ENCODE measurements around the gene QSOX1.
A peak's percentile ranks its signal among the peaks of the same experiment; 100 is the strongest.

QSOX1 gene

DNA sequence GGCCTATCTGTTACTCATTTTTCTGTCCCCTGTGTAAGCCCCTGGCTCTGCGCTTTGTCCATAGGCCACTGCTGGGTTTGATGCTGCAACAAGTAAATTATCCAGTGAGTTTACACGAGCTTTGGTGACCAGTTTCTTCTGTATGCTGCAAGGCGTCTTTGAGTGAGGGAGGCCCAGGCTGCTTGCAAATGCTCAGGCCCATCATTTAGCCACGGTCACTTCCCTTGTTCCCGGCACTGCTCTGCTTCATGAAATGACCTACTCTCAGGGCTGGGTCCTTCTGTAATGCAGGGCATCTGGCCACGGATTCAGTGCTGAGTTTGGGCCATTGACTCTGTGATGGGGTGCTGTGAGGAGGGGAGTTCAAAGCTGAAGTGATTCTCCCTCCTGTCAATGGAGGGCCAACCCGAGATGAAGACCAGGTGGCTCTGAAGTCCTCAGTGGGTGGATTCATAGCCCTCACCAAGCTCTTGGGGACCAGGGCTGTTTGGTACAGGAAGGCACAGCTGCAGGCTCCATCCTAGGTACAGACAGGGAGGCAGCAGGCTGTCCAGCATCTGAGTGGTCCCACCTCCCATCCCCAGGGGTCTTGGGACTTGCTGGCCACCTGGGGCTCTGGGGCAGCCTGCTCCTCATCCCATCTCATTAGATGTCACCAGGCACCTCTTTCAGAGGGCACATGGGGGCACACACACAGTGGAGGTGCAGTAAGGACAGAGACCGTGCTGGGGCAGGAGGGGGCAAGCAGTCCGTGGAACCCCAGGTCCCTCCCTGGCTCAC, 97.0 kb downstream of the QSOX1 start:
- DNase-seq (ENCODE audit: low spot score), result no peak

DNA sequence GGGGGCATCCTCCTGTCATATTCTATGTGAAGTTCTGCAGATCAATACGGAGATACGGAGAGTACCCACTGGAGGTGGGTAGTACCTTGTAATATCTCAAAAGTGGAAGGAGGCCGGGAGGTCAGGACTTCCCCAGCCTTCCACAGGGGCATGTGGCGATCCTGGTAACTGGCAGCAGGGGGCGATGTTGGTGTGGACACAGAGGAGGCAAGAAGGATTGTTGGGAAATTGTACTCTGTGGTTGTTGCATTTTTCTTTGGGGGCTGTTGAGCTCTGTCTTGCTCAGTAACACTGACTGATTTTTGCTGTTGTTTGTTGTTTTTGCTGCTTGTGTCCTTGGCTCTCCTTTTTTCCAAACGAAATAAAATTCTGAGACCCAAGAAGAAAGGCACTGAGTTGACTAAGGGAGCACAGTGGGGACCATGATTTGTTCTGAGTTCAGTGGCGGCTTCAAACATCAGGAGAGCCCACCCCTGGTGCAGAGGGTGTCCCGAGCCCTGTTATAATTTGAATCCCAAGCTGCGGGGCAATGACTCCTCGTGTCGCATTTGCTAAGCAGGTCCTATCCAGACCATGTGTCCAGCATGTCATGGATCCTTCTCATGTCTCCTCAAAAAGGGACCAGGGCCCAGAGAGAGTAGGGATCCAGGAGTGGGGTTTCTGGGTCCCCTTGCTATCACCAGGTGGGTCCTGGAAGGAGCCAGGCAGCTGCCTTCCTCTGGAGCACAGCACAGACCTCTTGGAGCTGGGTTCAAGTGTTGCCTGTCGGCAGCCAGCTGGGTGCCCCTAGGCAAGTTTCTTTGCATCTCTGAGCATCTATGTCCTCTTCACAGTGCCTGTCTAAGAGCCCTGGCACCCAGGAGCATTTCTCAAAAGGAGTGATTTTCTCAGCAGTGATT, 98.2 kb downstream of the QSOX1 start:
- DNase-seq (ENCODE audit: low spot score), result peak; percentile 79

Data from activated CD4-positive, alpha-beta T cell treated with anti-CD3 and anti-CD28 coated beads, Interleukin-2, Interleukin-4, amounts not matched to agents 100 ng/mL and 50 ng/mL, durations not matched to agents 16 hours and 8 hours (primary cell).